A673 (cell line): ENCODE measurements around the gene P2RX5. TPM values are rescaled to one million over a fixed set of nuclear protein-coding genes. Genes with fewer than 3 reads are reported as not detected.

Experiments
- BruUV-seq: library from RNA; stranded (reverse); fragments of 400-500 nt; replicated peaks from 2 replicates; lab custom pipeline; 2021; lab: Mats Ljungman, UMichigan
- CTCF ChIA-PET: fragments of 300-600 bp; sonication (Branson Sonifier 250); formaldehyde crosslinking; loops from one replicate; lab custom pipeline; 2022; ENCODE audit warnings: antibody characterized with exemption; lab: Charles Lee
- POLR2A ChIA-PET: fragments of 300-600 bp; sonication (Branson Sonifier 250); formaldehyde crosslinking; loops from one replicate; lab custom pipeline; 2022; ENCODE audit warnings: antibody characterized with exemption; ENCODE audit not compliant: low non-redundant PET; lab: Charles Lee
- DNase-seq: peaks from one replicate; pipeline ENCODE4 v3.0.0-alpha.2; 2015; ENCODE audit warnings: low spot score
- H3K27ac ChIP-seq: fragments of 200-600 bp; sonication (generic); 2 replicates; pipeline ENCODE4 v1.5.1; 2016; ENCODE audit warnings: mixed run types, low read depth, mild to moderate bottlenecking, mixed read lengths, antibody characterized with exemption, low read length; ENCODE audit not compliant: poor library complexity, severe bottlenecking
- H3K27me3 ChIP-seq: fragments of 200-600 bp; sonication (generic); replicated peaks from 2 replicates; pipeline ENCODE4 v1.6.1; 2017; ENCODE audit warnings: mixed run types, low read depth, mild to moderate bottlenecking, mixed read lengths, antibody characterized with exemption, low read length; ENCODE audit not compliant: insufficient read depth, poor library complexity
- H3K36me3 ChIP-seq: fragments of 200-600 bp; sonication (generic); 2 replicates; pipeline ENCODE4 v1.6.1; 2016; ENCODE audit warnings: mixed run types, mild to moderate bottlenecking, mixed read lengths, antibody characterized with exemption, low read length; ENCODE audit not compliant: insufficient read depth, poor library complexity, severe bottlenecking
- H3K4me1 ChIP-seq: fragments of 200-600 bp; sonication (generic); 2 replicates; pipeline ENCODE4 v1.6.1; 2017; ENCODE audit warnings: mixed run types, mild to moderate bottlenecking, mixed read lengths, antibody characterized with exemption, low read length; ENCODE audit not compliant: insufficient read depth, poor library complexity, severe bottlenecking
- H3K4me3 ChIP-seq: fragments of 200-600 bp; sonication (generic); 2 replicates; pipeline ENCODE4 v1.5.1; 2016; ENCODE audit warnings: low read depth, mixed run types, mild to moderate bottlenecking, mixed read lengths, low read length; ENCODE audit not compliant: poor library complexity, severe bottlenecking
- H3K9me3 ChIP-seq: fragments of 200-600 bp; sonication (generic); 2 replicates; pipeline ENCODE4 v1.6.1; 2016; ENCODE audit warnings: mixed run types, low read depth, mild to moderate bottlenecking, mixed read lengths, antibody characterized with exemption, low read length; ENCODE audit not compliant: poor library complexity, severe bottlenecking
- EZH2 ChIP-seq: fragments of 200-600 bp; sonication (generic); IDR thresholded peaks from 2 replicates; pipeline ENCODE4 v1.6.1; 2017; ENCODE audit warnings: borderline replicate concordance, low read depth, mild to moderate bottlenecking, mixed read lengths, antibody characterized with exemption, low read length; ENCODE audit not compliant: poor library complexity, severe bottlenecking
- intact Hi-C: fragments of 100-400 bp; cut with micrococcal nuclease; formaldehyde crosslinking; loops from one replicate; pipeline ENCODE4 v1.10.0; 2022; ENCODE audit not compliant: unreplicated experiment
- total RNA-seq: library from RNA; stranded (reverse); gene quantifications from 2 replicates; pipeline ENCODE4 v1.2.3, GENCODE V29; 2021
- TF ChIP-seq, protein P1 (sequence below): fragments of 300-800, 200-600 bp; sonication (generic); conservative IDR thresholded peaks from 2 replicates; pipeline ENCODE4 v1.5.1; 2017; ENCODE audit warnings: low read depth, mild to moderate bottlenecking, antibody characterized with exemption, low read length, moderate library complexity, mixed read lengths

The P2RX5 gene
- total RNA-seq, 1 experiment from 2014 or later, result 0.45 TPM

DNA sequence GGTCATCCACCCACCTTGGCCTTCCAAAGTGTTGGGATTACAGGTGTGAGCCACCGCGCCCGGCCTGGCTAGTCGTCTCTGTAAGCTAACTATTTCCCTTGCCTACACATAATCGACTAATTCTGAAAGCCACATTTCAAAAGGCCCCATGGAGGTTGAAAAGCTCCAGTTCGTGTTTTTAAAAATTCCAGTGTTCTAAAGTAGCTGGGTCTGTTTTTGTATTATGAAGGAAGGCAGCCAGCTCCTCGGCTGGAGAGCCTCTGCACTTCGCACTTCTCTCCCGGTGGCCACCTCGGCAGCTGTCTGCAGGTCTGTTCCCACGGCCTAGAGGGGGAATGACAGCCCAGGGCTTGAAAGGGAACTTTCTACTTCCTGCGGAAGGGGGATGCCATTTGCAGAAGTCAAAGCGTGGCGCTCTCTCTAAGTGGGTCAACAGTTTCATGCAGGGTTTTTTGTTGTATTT lies 44.7 kb upstream of the P2RX5 start:
- Histone ChIP-seq H3K27me3 (no peaks in the 10 kb centered on the region), H3K9me3 (no peaks in the 10 kb centered on the region), H3K4me1 (no peaks in the 10 kb centered on the region), H3K36me3 (no peaks in the 10 kb centered on the region), H3K27ac (no peak overlapping the region), H3K4me3 (no peak overlapping the region)
- no peak for DNase-seq
- BruUV-seq, result no TSS peak
- intact Hi-C loops, result no loop called here
- TF ChIP-seq EZH2, result no peak
- TF ChIP-seq, protein P1, sequence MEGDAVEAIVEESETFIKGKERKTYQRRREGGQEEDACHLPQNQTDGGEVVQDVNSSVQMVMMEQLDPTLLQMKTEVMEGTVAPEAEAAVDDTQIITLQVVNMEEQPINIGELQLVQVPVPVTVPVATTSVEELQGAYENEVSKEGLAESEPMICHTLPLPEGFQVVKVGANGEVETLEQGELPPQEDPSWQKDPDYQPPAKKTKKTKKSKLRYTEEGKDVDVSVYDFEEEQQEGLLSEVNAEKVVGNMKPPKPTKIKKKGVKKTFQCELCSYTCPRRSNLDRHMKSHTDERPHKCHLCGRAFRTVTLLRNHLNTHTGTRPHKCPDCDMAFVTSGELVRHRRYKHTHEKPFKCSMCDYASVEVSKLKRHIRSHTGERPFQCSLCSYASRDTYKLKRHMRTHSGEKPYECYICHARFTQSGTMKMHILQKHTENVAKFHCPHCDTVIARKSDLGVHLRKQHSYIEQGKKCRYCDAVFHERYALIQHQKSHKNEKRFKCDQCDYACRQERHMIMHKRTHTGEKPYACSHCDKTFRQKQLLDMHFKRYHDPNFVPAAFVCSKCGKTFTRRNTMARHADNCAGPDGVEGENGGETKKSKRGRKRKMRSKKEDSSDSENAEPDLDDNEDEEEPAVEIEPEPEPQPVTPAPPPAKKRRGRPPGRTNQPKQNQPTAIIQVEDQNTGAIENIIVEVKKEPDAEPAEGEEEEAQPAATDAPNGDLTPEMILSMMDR, result no peak
- POLR2A ChIA-PET, result interaction anchor here (0.6 kb wide), 1 partner anchor 41 kb away, joined by 9 read pairs; no protein-coding TSS in a partner anchor
- CTCF ChIA-PET, result interaction anchor here (0.6 kb wide), 1 partner anchor 20 kb away, joined by 7 read pairs; no protein-coding TSS in a partner anchor

DNA sequence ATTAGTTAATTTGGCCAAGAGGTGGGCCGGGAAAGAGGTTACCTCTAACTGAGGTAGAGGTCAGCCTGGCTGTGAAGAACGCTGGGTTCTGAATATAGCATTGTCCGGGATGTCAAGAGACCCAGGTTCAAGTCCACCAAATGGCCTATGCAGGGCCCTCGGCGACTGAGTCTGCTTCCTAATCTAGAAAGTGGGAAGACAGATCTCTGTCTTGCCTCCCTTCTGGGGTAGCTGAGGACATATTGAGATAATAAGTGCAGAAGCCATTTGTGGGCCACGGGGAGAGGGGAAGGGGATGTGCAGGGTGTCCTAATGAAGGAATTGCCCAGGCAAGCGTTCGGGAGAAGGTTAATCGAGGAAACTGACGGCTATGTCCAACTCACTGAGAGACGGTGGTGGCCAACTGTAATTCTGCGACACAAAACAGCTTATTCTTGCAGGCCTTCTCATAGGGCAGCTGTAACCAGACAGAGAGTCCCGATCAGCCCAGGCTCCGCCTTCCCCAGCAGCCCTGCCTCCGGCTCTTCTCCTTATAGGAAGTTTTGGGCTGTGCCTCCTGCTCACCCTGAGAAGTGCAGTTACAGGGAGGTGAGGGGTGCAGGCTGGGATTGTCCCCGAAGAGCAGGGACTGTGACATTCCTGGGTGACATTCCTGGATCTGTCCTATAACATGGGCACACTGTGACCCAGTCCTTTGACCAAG lies 43.6 kb upstream of the P2RX5 start:
- no peaks in the 10 kb centered on the region for H3K9me3 ChIP-seq
- no peak overlapping the region for H3K27ac ChIP-seq
- H3K4me1 ChIP-seq, result no peaks in the 10 kb centered on the region
- no TSS peak for BruUV-seq
- intact Hi-C loops, result loop anchor here (5.0 to 10.0 kb wide), 3 partner anchors 63 to 268 kb away; partner anchors contain the start of genes ITGAE and P2RX1
- ChIA-PET POLR2A (no interaction called here), CTCF (interaction anchor here (0.6 kb wide), 2 partner anchors 19 to 86 kb away, joined by 7 to 17 read pairs; no protein-coding TSS in a partner anchor)
- H3K4me3 ChIP-seq, result no peak overlapping the region
- TF ChIP-seq EZH2, result no peak
- H3K27me3 ChIP-seq, result no peaks in the 10 kb centered on the region
- no peak for DNase-seq
- no peaks in the 10 kb centered on the region for H3K36me3 ChIP-seq

DNA sequence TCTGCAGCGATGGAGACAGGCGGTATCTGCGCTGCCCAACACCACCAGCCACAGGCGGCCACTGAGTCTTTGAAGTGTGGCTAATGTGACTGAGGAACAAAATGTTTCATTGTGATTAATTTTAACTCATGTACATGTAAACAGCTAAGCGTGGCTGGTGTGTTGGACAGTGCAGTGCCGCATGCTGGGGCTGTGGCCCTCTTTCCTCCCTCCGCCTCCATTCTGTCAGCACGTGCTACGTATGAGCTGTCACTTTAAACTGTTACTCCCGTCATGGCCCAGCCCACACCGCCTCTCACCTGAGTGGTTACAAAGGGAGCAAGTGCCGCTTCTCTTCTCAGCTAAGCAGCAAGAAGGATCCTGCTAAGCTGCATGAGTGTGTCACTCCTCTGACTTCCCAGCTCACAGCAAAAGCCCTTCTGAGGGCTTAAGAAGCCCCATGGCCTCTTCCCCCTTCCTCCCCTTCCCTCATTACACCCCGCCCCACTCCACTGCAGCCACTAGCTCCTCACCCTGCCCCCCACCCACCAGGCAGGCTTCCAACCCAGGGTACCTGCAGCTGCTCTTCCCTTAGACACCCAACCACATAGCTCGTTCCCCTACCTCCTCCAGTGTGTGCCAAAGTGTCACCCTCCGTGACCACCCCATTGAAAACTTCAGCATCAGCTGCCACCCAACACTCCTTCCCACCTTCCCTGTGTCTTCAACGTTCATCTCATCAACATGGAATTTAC lies 42.8 kb upstream of the P2RX5 start:
- POLR2A ChIA-PET, result no interaction called here
- Histone ChIP-seq H3K27me3 (no peaks in the 10 kb centered on the region), H3K36me3 (no peaks in the 10 kb centered on the region), H3K9me3 (no peaks in the 10 kb centered on the region), H3K4me1 (no peaks in the 10 kb centered on the region), H3K27ac (no peak overlapping the region), H3K4me3 (no peak overlapping the region)
- TF ChIP-seq EZH2, result no peak
- TF ChIP-seq, protein P1, result no peak
- DNase-seq, result no peak
- intact Hi-C loops, result loop anchor here (5.0 to 10.0 kb wide), 3 partner anchors 64 to 269 kb away; partner anchors contain the start of genes ITGAE and P2RX1
- BruUV-seq, result no TSS peak
- CTCF ChIA-PET, result interaction anchor here (0.6 to 1.8 kb wide), 5 partner anchors 11 to 107 kb away, joined by 3 to 17 read pairs (median 5); partner anchors contain the start of gene NCBP3
